Measurements from ENCODE around the gene FGF8.
A peak's percentile ranks its signal among the peaks of the same experiment; 100 is the strongest.

Gene FGF8

DNA sequence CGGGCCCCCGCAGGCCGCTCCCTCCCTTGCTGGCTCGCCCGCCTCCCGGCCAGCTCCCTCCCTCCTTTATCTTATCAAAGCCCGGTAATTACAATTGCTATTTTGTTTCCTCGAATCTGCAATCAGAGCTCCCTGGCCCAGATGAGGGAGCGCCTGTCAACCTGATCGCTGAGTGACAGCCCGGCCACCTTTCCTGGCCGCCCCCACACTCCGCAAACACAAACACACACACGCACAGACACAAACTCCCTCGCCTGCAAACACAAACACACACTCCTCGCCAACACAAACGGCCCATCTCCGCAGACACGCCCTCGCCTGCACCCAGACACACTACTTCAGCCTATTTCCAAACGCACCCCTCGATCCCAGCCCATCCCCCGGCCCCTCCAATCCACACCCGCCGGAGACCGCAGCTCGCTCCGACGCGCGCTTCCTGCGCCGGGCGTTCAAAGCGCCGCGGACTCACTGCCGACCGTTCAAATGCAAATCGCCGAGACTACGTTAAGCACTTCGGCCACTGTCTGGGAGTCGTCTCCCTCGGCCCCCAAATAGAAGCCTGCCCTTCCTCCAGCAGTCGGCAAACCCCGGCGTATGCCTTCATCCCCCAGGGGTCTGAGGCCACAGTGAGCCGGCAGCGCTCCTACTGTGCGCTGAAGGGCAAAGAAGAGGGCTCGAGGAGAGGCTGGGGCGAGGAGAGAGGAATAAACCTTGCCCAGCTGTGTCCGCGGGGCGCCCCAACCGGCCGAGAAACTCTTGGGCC lies 3.0 kb upstream of the FGF8 start:
- Mint-ChIP-seq H3K4me1 (ENCODE audit: low read depth) (peaks cover 30% of the 10 kb centered on the region), H3K27ac (peak overlapping the region; percentile 7), H3K36me3 (ENCODE audit: low read depth) (peaks cover 14% of the 10 kb centered on the region), H3K4me3 (peak overlapping the region; percentile 76), H3K9me3 (no peaks in the 10 kb centered on the region), H3K27me3 (ENCODE audit: low read depth) (peaks cover 38% of the 10 kb centered on the region)
- DNase-seq (ENCODE audit: low spot score) = no peak

DNA sequence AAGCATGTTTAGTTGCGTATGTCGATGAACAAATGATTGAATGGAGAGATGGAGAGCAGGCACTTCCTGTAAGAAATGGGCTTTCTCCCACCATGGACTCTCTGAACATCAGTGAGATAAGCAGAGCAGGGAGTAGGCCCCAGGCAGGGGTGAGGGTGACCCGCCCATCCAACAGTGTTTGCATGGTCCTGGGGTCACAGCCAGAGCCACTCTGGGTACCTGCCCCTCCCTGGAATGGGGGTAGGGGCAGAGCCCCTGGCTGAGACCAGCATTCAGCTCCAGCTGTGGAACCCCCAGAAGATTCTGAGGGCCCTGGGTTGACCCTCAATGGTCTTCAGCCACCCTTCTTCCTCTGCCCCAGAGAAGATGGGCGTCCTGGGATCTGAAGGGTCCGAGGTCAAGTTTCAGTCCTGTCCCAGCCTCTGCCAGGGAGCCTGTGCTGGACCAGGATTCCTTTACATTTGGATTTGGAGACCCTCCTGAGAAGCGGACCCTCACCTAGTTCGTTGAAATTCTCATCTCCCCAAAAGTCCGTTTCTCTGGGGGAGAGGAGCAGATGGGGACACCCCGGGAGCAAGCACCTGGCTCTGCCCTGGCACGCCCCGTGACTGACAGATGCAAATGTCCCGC lies 2.4 kb upstream of the FGF8 start:
- H3K4me3 Mint-ChIP-seq = peak overlapping the region; percentile 76
- H3K4me1 Mint-ChIP-seq (ENCODE audit: low read depth) = peaks cover 27% of the 10 kb centered on the region
- H3K27ac Mint-ChIP-seq = no peak overlapping the region
- DNase-seq (ENCODE audit: low spot score) = no peak
- H3K27me3 Mint-ChIP-seq (ENCODE audit: low read depth) = peaks cover 45% of the 10 kb centered on the region
- peaks cover 13% of the 10 kb centered on the region for H3K36me3 Mint-ChIP-seq (ENCODE audit: low read depth)
- no peaks in the 10 kb centered on the region for H3K9me3 Mint-ChIP-seq

DNA sequence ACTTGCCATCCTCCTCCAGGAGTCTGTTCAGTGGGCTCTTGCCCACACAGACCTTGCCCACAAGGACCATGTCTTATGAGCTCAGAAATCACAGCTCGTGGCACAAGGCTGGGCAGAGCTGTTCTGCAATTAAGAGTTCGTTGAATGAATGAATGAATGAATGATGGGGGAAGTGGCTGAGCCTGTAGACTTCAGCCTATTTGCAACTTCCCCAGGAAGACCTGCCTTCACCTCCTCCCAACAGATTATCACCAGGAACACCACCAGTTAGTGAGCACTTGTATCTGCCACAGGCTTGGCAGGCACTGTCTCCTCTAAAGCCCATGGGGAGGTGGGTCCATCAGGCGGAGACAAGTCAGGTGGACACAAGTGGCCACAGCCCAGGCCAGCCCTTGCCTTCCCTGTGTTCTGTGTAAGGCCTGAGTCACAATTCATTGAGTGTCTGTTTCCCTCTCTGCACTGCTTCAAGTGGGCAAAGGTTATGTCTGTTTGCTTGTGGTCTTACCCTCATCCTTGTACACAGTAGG lies 1.8 kb upstream of the FGF8 start:
- Mint-ChIP-seq H3K4me1 (ENCODE audit: low read depth) (peaks cover 25% of the 10 kb centered on the region), H3K9me3 (no peaks in the 10 kb centered on the region), H3K36me3 (ENCODE audit: low read depth) (peaks cover 10% of the 10 kb centered on the region), H3K27me3 (ENCODE audit: low read depth) (peaks cover 50% of the 10 kb centered on the region), H3K4me3 (no peak overlapping the region), H3K27ac (no peak overlapping the region)
- DNase-seq (ENCODE audit: low spot score) = no peak

DNA sequence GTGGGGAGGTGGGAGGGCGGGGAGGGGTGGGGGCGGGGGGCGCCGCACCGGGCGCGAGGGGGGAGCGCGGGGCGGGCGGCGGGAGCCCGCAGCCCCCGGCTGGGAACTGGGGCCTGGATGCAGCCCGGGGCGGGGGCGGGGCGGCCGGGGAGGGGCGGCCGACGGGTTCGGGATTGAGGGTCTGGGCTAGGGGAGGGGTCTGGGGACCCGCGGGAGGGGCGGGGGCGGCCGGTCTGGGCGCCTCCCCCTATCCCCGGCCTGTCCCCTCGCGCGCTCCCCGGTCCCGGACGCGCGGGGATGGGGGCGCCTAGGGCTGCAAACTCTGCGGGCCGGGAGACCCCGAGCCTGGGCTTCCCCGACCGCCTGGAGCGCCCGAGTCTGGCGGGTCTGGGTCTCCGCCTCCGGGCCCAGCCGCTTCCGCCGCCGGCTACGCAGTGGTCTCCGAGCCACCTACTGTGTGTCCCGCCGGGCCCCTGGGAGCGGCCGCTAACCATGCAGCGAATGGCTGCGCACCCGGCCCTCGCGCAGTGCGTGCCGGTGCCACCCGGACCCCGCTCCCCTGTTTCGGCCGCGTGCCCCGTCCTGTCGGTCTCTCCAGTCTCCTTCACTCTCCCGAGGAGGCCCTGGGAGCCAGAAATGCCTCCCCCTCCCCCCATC lies 375 bp upstream of the FGF8 start:
- H3K27me3 Mint-ChIP-seq (ENCODE audit: low read depth) = peaks cover 63% of the 10 kb centered on the region

DNA sequence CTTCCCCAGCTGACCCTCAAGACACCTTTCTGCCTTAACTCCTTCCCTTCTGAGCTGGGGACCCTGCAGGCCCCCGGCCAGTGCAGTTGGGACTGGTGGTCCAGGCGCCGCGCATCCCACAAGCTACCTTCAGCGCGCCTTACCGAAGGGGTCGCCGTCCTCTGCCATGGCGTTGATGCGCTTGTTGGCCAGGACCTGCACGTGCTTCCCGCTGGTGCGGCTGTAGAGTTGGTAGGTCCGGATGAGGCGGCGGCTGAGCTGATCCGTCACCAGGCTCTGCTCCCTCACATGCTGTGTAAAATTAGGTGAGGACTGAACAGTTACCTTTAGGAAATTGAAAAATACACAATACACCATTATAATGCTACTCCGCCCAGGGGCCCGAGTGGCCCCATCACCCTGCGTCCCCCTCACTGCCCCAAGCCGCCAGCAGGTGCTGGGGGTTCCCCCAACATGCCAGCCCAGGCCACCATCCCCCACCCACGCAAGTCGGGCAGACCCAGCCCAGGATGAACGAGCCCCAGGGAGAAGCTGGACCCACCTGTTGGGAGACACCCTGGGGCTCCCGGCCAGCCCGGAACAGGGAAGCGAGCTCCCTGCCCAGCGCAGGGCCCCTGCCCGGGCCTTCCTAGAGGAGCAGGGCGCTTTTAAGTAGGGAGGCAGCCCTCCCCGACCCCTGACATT lies 1.2 kb downstream of the FGF8 start:
- H3K27ac Mint-ChIP-seq = no peak overlapping the region
- no peak overlapping the region for H3K4me3 Mint-ChIP-seq
- no peaks in the 10 kb centered on the region for H3K9me3 Mint-ChIP-seq
- H3K27me3 Mint-ChIP-seq (ENCODE audit: low read depth) = peaks cover 66% of the 10 kb centered on the region
- DNase-seq (ENCODE audit: low spot score) = no peak
- H3K4me1 Mint-ChIP-seq (ENCODE audit: low read depth) = peaks cover 8% of the 10 kb centered on the region
- H3K36me3 Mint-ChIP-seq (ENCODE audit: low read depth) = peaks cover 10% of the 10 kb centered on the region

More for the DNA sequence above, 375 bp upstream of the FGF8 start:
- no peak overlapping the region for H3K4me3 Mint-ChIP-seq
- no peaks in the 10 kb centered on the region for H3K9me3 Mint-ChIP-seq
- DNase-seq (ENCODE audit: low spot score) = no peak
- peaks cover 10% of the 10 kb centered on the region for H3K36me3 Mint-ChIP-seq (ENCODE audit: low read depth)
- H3K27ac Mint-ChIP-seq = no peak overlapping the region
- peaks cover 14% of the 10 kb centered on the region for H3K4me1 Mint-ChIP-seq (ENCODE audit: low read depth)

DNA sequence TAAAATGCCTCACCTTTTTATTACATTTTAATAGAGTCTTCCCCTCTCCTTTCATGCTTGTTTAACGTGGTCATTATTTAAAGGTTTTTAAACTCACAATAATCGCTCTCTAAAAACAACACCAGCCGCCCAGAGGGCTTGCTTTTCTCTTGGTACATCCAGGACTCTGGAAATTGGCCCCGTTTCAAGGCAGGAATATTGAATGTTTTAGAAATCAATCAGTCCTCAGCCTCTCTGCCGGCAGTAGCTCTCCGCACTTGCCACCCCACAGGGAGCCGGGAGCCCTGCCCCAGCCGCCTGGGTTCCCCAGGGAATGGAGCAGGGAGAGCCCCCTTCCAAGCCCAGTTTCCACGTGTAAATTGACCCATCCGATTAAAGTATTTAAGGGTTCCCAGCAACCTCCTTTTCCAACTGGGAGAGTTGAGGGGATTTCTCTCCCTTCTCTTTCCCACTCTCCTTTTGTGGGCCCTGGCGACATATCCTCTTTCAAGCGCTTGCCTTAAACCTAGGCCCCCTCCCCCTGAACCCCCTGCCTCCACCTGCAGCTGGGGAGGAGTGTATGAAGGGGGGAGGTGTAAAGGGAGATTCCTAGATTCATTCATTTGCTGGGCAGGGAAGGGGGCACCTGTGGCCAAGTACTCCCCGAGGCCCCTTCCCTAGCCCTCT lies 1.9 kb downstream of the FGF8 start:
- DNase-seq (ENCODE audit: low spot score) = no peak
- Mint-ChIP-seq H3K36me3 (ENCODE audit: low read depth) (peaks cover 10% of the 10 kb centered on the region), H3K27me3 (ENCODE audit: low read depth) (peaks cover 69% of the 10 kb centered on the region), H3K27ac (no peak overlapping the region), H3K9me3 (no peaks in the 10 kb centered on the region), H3K4me1 (ENCODE audit: low read depth) (peaks cover 6% of the 10 kb centered on the region), H3K4me3 (no peak overlapping the region)

DNA sequence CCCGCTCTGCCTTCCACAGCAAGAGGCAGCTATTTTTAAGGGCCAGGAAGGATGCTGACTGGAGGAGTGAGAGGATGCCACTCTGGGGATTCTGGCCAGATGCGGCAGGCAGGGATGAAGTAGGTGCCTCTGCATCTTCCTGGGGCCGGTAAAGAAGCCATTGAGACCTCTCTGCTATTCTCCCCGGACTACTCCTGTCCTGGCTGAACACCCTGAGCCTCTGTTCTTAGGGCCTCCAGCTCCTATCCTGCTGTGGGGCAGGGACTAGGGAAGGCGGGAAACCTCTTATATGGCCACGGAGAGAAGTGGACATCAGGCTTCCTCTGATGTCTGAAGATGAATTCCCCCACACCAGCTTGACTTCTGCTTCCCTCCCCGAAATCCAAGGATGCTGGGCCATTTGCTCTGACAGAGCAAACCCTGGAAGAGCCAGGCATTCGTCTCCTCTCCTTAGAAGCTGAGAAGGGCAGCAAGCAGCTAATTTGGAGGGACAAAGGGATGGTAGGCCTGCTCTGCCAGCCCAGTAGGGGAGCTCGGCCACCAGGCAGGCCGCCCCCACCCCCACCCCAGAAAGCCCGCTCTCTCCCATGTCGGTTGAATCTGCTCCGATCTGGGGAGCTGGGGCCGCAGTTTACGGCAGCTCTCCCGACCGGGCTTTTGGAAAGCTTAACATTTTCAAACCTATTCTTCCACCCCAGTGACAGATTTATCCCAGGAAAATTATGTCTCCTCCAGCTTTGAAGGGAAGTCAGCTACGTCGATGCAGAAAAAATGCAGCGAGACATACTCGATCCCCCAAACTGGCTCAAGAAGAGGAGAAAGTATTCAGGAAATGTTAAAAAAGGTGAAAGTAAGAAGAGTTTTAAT lies 2.8 kb downstream of the FGF8 start:
- Mint-ChIP-seq H3K27me3 (ENCODE audit: low read depth) (peaks cover 65% of the 10 kb centered on the region), H3K4me3 (no peak overlapping the region)
- no peak for DNase-seq (ENCODE audit: low spot score)

DNA sequence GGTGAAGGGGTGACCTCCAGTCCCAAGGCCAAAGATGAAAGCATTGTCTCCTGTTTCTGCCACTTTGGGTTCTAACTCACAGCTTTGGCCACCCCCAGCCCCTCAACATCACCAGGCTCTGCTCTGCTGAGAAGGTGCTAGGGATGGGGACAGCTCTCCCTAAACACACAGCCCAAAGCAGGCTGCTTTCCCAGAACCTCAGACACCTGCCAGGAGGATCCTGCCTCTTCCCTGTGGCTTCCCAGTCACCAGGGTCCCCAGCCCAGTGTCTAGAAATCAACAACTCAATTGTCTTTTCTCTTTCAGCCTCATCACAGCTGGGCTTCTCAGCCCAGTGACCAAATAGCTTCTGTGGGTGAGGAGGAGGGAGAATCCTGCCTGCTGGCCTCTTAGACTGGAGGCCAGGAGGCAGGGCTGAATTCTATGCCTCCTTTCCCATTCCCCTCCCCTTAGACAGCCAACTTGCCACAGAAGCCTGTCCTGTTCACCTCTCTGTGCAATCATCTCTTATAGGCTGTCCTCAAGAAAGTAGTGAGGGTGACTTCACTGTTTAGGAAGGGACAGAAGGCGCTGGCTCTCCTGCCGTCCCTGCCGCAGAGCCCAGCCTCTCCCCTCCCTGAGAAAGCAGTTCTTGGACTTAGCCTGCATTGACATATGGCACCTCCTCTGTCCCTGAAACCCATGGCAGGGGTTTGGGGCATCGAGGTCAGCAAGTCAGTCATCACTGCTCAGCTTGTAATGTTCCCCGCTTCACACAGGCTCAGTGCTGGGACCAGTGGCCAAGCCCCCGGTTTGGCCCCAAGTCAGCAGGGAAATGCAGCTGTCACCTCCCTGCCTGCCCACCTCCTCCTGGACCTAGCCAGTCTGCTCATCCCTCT lies 3.7 kb downstream of the FGF8 start:
- Mint-ChIP-seq H3K27me3 (ENCODE audit: low read depth) (peaks cover 59% of the 10 kb centered on the region), H3K27ac (no peak overlapping the region), H3K4me3 (no peak overlapping the region), H3K9me3 (no peaks in the 10 kb centered on the region), H3K36me3 (ENCODE audit: low read depth) (no peaks in the 10 kb centered on the region), H3K4me1 (ENCODE audit: low read depth) (peaks cover 2% of the 10 kb centered on the region)
- DNase-seq (ENCODE audit: low spot score) = no peak

More for the DNA sequence above, 2.8 kb downstream of the FGF8 start:
- Mint-ChIP-seq H3K27ac (no peak overlapping the region), H3K36me3 (ENCODE audit: low read depth) (peaks cover 6% of the 10 kb centered on the region), H3K4me1 (ENCODE audit: low read depth) (peaks cover 2% of the 10 kb centered on the region), H3K9me3 (no peaks in the 10 kb centered on the region)

DNA sequence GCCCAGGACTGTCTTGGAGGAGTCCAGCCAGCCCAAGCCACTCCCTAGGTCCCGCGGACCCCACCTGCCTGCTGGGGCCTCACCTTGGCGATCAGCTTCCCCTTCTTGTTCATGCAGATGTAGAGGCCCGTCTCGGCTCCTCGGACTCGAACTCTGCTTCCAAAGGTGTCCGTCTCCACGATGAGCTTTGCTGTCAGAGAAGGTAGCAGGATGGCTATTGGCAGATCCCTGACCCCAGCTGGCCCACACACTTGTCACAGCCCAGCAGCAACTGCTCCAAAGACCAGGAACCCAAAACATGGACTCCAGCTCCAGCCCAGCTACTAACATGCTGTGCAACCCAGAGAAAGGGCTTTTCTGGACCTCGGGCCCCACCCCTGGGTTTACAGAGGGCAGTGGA lies 4.5 kb downstream of the FGF8 start:
- Mint-ChIP-seq H3K9me3 (no peaks in the 10 kb centered on the region), H3K4me1 (ENCODE audit: low read depth) (peaks cover 2% of the 10 kb centered on the region), H3K27me3 (ENCODE audit: low read depth) (peaks cover 58% of the 10 kb centered on the region), H3K4me3 (no peak overlapping the region), H3K36me3 (ENCODE audit: low read depth) (no peaks in the 10 kb centered on the region), H3K27ac (no peak overlapping the region)
- no peak for DNase-seq (ENCODE audit: low spot score)

DNA sequence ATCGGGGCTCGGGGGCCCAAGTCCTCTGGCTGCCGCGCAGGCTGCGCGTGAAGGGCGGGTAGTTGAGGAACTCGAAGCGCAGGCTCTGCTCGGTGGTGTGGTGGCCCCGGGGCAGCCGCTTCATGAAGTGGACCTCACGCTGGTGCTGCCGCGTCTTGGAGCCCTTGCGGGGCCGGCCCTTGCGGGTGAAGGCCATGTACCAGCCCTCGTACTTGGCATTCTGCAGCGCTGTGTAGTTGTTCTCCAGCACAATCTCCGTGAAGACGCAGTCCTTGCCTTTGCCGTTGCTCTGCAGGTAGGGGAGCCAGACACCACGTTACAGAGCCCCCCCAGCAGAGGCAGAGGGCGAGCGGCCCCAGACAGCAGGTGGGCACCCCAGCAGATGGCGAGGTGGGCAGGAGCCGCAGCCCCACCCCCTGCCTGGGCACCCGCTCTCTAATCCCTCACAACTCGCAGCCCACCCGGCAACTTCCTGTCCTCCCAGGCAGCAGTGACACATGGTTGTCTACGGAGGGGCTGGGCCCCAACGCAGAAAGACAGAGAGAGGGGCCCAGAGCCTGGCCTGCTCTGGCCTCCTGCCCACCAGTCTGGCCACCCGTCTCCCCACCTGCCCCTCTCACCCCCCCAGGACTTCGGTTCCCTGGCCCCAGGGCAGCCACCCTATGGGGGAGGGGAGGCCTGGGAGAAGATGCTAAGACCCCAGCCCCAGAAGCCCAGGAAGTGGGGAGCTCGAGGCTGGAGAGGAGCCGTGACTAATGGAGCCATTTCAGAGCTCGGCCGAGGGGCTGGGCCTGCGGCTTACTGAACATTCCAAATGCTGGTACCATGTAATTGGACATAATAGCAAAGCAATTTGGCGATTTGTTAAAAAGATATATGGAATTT lies 5.3 kb downstream of the FGF8 start:
- peaks cover 2% of the 10 kb centered on the region for H3K4me1 Mint-ChIP-seq (ENCODE audit: low read depth)
- H3K27me3 Mint-ChIP-seq (ENCODE audit: low read depth) = peaks cover 63% of the 10 kb centered on the region
- H3K36me3 Mint-ChIP-seq (ENCODE audit: low read depth) = no peaks in the 10 kb centered on the region
- no peak for DNase-seq (ENCODE audit: low spot score)
- H3K27ac Mint-ChIP-seq = no peak overlapping the region
- H3K4me3 Mint-ChIP-seq = no peak overlapping the region
- H3K9me3 Mint-ChIP-seq = no peaks in the 10 kb centered on the region

DNA sequence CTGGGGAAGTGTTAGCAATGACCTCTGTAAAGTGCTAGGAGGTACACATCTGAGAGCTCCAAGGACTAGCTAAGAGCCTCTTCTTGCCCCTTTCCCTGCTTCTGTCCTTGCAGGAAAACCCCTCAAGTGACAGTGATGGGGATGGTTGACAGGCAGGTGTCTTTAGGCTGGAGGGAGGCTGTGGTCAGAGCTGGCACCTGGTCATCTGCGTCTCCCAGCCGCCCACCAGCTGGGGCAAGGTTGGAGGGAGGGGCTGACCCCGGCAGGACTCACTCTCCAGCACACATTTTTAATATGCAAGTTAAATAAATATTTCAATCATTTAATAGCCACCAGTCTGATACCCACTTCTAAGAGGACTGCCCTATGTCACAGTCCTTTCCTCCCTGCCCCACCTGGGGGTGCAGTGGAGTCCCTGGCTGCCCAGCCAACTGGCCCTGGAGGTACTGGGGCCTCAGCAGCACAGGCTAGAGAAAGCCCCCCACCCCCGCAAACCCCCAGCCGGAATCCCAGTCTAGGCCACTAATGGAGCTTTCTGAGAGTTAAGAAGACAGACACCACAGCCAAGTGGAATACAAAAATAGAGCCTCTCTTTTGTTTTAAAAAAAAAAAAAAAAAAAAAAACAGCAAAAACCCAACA lies 6.3 kb downstream of the FGF8 start:
- Mint-ChIP-seq H3K36me3 (ENCODE audit: low read depth) (no peaks in the 10 kb centered on the region), H3K27me3 (ENCODE audit: low read depth) (peaks cover 62% of the 10 kb centered on the region), H3K27ac (no peak overlapping the region), H3K9me3 (no peaks in the 10 kb centered on the region), H3K4me3 (no peak overlapping the region), H3K4me1 (ENCODE audit: low read depth) (peaks cover 2% of the 10 kb centered on the region)
- DNase-seq (ENCODE audit: low spot score) = no peak

Measured in T-helper 2 cell treated with Interferon-gamma antibody and Interleukin-4, amounts not matched to agents 5 μg/mL and 100 μg/mL, for 36 hours (primary cell).